Left ventricle myocardium inferior (tissue), 1 donor: Measurements from ENCODE around the gene PIGN. TPM values are rescaled to one million over a fixed set of nuclear protein-coding genes. Genes with fewer than 3 reads are reported as not detected.

Experiments used
- DNase-seq: peaks from one replicate; pipeline ENCODE4 v3.0.0-alpha.2; 2020
- H3K27ac ChIP-seq: fragments of 200-600 bp; replicated peaks from 2 replicates; pipeline ENCODE4 v1.8.0; 2021
- H3K27me3 ChIP-seq: fragments of 200-600 bp; 2 replicates; pipeline ENCODE4 v1.8.0; 2021; ENCODE audit warnings: low read depth
- H3K36me3 ChIP-seq: fragments of 200-600 bp; 2 replicates; pipeline ENCODE4 v1.8.0; 2021
- H3K4me1 ChIP-seq: fragments of 200-600 bp; 2 replicates; pipeline ENCODE4 v1.8.0; 2021
- H3K4me3 ChIP-seq: fragments of 200-600 bp; 2 replicates; pipeline ENCODE4 v1.8.0; 2021; ENCODE audit warnings: mild to moderate bottlenecking, moderate library complexity
- H3K9me3 ChIP-seq: fragments of 200-600 bp; replicated peaks from 2 replicates; pipeline ENCODE4 v1.8.0; 2021
- CTCF ChIP-seq: fragments of 200-600 bp; IDR thresholded peaks from 2 replicates; pipeline ENCODE4 v1.8.0; 2021; ENCODE audit warnings: antibody characterized with exemption, mild to moderate bottlenecking, borderline replicate concordance
- intact Hi-C: fragments of 100-400 bp; cut with micrococcal nuclease; formaldehyde crosslinking; loops from one replicate; pipeline ENCODE4 v1.11.0; 2022
- total RNA-seq: library from RNA; stranded (reverse); fragmentation: NEBNext Ultra II Directional; extraction: Animal tissue kit (Norgen Biotek cat#: 25700); gene quantifications from one replicate; pipeline ENCODE4 v1.2.1, GENCODE V29; 2021
- donor health status: DM: no; HTN: yes; CAD: no; lungs with severe emphysema.

Gene PIGN
- total RNA-seq, 1 donor from 2014 or later = 19.7 TPM

DNA sequence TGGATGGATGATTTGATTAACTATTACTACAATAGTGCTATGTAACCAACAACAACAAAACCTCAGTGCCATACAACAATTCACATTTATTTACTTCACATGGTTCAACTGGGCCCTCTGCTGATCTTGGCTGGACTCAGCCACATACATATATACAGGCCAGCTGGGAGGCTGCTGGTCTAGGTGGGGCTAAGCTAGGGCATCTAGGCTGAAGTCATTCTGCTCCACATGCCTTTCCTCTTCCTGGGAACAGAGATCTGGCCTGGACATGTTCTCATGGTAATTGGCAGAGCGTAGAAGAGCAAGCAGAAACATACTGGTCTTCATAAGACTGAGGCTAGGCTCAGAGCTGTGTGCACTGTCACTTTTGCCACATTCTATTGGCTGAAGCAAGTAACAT is 191.2 kb downstream of the PIGN start:
- DNase-seq = no peak
- intact Hi-C loops = no loop called here
- Histone ChIP-seq H3K4me3 (no peak overlapping the region), H3K36me3 (no peaks in the 10 kb centered on the region), H3K27me3 (no peaks in the 10 kb centered on the region), H3K27ac (no peak overlapping the region), H3K4me1 (peaks cover 20% of the 10 kb centered on the region), H3K9me3 (peaks cover 5% of the 10 kb centered on the region)
- no peak for TF ChIP-seq CTCF

DNA sequence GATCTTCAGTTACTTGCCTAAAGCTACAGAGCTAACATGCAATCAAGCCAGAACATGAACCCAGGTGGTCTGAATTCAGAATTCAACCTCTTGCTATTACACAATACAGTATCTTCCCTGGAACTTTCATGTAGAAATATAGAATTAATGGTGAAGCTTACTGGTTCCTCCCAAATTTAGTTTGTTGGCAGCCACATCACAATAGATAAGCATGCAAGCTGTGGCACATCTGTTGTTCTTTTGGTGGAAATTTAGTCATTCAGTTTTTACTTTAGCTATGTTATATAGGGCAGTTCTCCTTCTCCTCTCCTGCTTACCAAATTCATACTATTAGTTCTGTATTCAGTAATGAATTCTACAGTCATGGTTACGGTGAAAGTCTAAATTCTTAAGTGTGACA is 193.0 kb downstream of the PIGN start:
- DNase-seq = no peak
- Histone ChIP-seq H3K9me3 (no peaks in the 10 kb centered on the region), H3K4me3 (no peak overlapping the region), H3K4me1 (peaks cover 20% of the 10 kb centered on the region), H3K27me3 (no peaks in the 10 kb centered on the region), H3K27ac (no peak overlapping the region), H3K36me3 (no peaks in the 10 kb centered on the region)
- intact Hi-C loops = no loop called here
- no peak for TF ChIP-seq CTCF

- no peaks in the 10 kb centered on the region for H3K36me3 ChIP-seq
- H3K27ac ChIP-seq = no peak overlapping the region
- peaks cover 20% of the 10 kb centered on the region for H3K4me1 ChIP-seq
- no peak overlapping the region for H3K4me3 ChIP-seq
- H3K9me3 ChIP-seq = no peaks in the 10 kb centered on the region
- intact Hi-C loops = no loop called here
- no peak for TF ChIP-seq CTCF
- H3K27me3 ChIP-seq = no peaks in the 10 kb centered on the region
- no peak for DNase-seq
Observed at GRCh38 chr18:61992923-61993322, 193.9 kb downstream of the PIGN start.

DNA sequence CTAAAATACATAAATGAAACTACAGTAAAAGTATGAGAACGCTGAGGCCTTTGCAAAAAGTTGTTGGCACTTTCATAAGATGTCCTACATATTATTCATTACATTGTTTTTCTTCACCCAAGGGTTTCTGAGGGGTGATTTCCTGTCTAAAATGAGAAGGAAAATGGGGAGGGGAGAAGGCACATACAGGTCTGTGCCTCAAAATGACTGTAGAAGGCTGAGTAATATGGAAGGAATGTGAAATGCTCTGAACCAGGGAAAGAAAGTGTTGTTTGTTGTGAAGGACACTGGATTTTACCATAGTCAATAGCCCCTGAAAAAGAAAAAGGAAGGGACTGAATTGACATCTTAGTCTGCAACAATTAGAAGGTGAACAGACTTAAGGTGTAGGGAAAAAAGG is 194.6 kb downstream of the PIGN start:
- no peaks in the 10 kb centered on the region for H3K36me3 ChIP-seq
- H3K4me1 ChIP-seq = peaks cover 20% of the 10 kb centered on the region
- intact Hi-C loops = no loop called here
- no peaks in the 10 kb centered on the region for H3K9me3 ChIP-seq
- H3K27ac ChIP-seq = no peak overlapping the region
- no peak for DNase-seq
- no peak overlapping the region for H3K4me3 ChIP-seq
- H3K27me3 ChIP-seq = no peaks in the 10 kb centered on the region
- TF ChIP-seq CTCF = no peak

DNA sequence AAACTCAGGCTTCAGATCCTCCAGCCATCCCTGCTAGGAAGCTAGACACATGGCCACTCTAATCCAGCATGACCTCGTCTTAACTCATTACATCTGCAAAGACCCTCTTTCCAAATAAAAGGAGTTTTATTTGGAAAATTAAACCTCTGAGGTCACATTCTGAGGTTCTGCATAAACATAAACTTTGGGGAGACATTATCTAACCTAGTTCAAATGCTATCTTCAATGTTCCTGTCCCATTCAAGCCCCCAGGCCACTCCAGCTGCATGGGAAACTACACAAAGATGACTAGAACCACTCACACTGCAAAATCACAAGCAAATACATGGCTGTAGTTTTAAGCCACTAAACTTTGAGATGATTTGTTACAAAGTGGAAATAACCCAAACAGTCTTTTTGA is 195.0 kb downstream of the PIGN start:
- H3K9me3 ChIP-seq = no peaks in the 10 kb centered on the region
- H3K27me3 ChIP-seq = no peaks in the 10 kb centered on the region
- H3K27ac ChIP-seq = no peak overlapping the region
- H3K36me3 ChIP-seq = no peaks in the 10 kb centered on the region
- intact Hi-C loops = no loop called here
- H3K4me1 ChIP-seq = peaks cover 20% of the 10 kb centered on the region
- no peak overlapping the region for H3K4me3 ChIP-seq
- no peak for DNase-seq
- no peak for TF ChIP-seq CTCF

- intact Hi-C loops = no loop called here
- no peak overlapping the region for H3K27ac ChIP-seq
- no peaks in the 10 kb centered on the region for H3K9me3 ChIP-seq
Observed at GRCh38 chr18:61991201-61991600, 195.7 kb downstream of the PIGN start.

More at GRCh38 chr18:61991201-61991600, 195.7 kb downstream of the PIGN start:
- Histone ChIP-seq H3K4me1 (peaks cover 20% of the 10 kb centered on the region), H3K27me3 (no peaks in the 10 kb centered on the region), H3K36me3 (no peaks in the 10 kb centered on the region), H3K4me3 (no peak overlapping the region)
- DNase-seq = no peak
- TF ChIP-seq CTCF = no peak
